Stomach (tissue), 9 donors: ENCODE data around the gene PSENEN. TPM values are rescaled to one million over a fixed set of nuclear protein-coding genes. Genes with fewer than 3 reads are reported as not detected.
A peak's percentile ranks its signal among the peaks of the same experiment; 100 is the strongest.

Experiments
- DNase-seq, 2 donors: peaks; one replicate each; pipeline versions ENCODE4 v3.0.0 to v3.0.0-alpha.2; 2013 to 2019
- H3K27ac ChIP-seq, 5 donors: fragments of 200-600 bp in 4 of 5; sonication (generic) in 4 of 5; one replicate each; pipeline ENCODE4 v1.5.1; 2013 to 2019; ENCODE audit warnings: mild to moderate bottlenecking in 1 of 5, moderate library complexity in 1 of 5
- H3K27me3 ChIP-seq, 3 donors: fragments of 200-600 bp; sonication (generic); one replicate each; pipeline ENCODE4 v1.5.1; 2017 to 2019; ENCODE audit warnings: mixed run types in 1 of 3
- H3K36me3 ChIP-seq, 4 donors: fragments of 200-600 bp; sonication (generic); 1 replicate in 3 of 4; 2 replicates in 1 of 4; pipeline ENCODE4 v1.5.1; 2016 to 2019
- H3K4me1 ChIP-seq, 4 donors: fragments of 200-600 bp; sonication (generic); one replicate each; pipeline ENCODE4 v1.5.1; 2016 to 2019
- H3K4me3 ChIP-seq, 4 donors: fragments of 200-600 bp; sonication (generic) in 3 of 4; one replicate each; pipeline ENCODE4 v1.5.1; 2016 to 2019; ENCODE audit warnings: mild to moderate bottlenecking in 1 of 4
- H3K9me3 ChIP-seq, 4 donors: fragments of 200-600 bp; sonication (generic); one replicate each; pipeline ENCODE4 v1.5.1; 2016 to 2019
- EP300 ChIP-seq: sonication (generic); formaldehyde crosslinking; IDR thresholded peaks from one replicate; pipeline ENCODE4 v1.6.1; 2017; ENCODE audit warnings: antibody characterized with exemption
- POLR2A ChIP-seq, 4 donors: fragments of 450-650 bp; IDR thresholded peaks; one replicate each; pipeline ENCODE4 v1.6.1; 2016; ENCODE audit warnings: antibody characterized with exemption in 4 of 4, control low read depth in 2 of 4, mild to moderate bottlenecking in 1 of 4, moderate library complexity in 1 of 4
- POLR2AphosphoS5 ChIP-seq, 3 donors: sonication (generic); formaldehyde crosslinking; IDR thresholded peaks; one replicate each; pipeline ENCODE4 v1.6.1; 2016; ENCODE audit warnings: antibody characterized with exemption in 3 of 3
- WGBS, 5 donors: extraction: QIAGEN DNeasy Blood & Tissue Kit in 3 of 5; methylation state at CpG; one replicate each; pipeline versions ENCODE4 v1.1.5 to v1.1.7; 2013 to 2018; 5-methylcytosine and 5-hydroxymethylcytosine counted together
- intact Hi-C: fragments of 100-400 bp; cut with DNase I; formaldehyde crosslinking; loops from one replicate; pipeline ENCODE4 v1.15.1; 2023; ENCODE audit warnings: low total_unique reads
- polyA plus RNA-seq, 3 donors: library from polyadenylated mRNA; stranded (reverse); fragments of 200-250 nt; gene quantifications; one replicate each; pipeline ENCODE4 v1.2.3, GENCODE V29; 2013
- total RNA-seq, 5 donors: library from RNA; depleted of rRNA; stranded (reverse); fragments of >200 nt; gene quantifications; one replicate each; pipeline versions ENCODE4 v1.1.0 to v1.2.3, GENCODE V29; 2014 to 2016
- TF ChIP-seq, protein P1 (sequence below), 7 experiments: fragments of 450-650 bp in 4 of 7; fragments of 200-600 bp in 3 of 7; sonication (generic) in 3 of 7; IDR thresholded peaks; one replicate each; pipeline ENCODE4 v1.5.1; 2016 to 2019; ENCODE audit warnings: antibody characterized with exemption in 7 of 7, control low read depth in 2 of 7, mild to moderate bottlenecking in 1 of 7
- donor health status: healthy with polysubstance abuse.
- donor health status: Bipolar disorder and iron deficiency.
- donor health status: healthy.

PSENEN gene
- total and polyA plus RNA-seq, 8 donors = 9.3 to 101 (median 50.4) TPM; not detected in 1

- TF ChIP-seq, protein P1, sequence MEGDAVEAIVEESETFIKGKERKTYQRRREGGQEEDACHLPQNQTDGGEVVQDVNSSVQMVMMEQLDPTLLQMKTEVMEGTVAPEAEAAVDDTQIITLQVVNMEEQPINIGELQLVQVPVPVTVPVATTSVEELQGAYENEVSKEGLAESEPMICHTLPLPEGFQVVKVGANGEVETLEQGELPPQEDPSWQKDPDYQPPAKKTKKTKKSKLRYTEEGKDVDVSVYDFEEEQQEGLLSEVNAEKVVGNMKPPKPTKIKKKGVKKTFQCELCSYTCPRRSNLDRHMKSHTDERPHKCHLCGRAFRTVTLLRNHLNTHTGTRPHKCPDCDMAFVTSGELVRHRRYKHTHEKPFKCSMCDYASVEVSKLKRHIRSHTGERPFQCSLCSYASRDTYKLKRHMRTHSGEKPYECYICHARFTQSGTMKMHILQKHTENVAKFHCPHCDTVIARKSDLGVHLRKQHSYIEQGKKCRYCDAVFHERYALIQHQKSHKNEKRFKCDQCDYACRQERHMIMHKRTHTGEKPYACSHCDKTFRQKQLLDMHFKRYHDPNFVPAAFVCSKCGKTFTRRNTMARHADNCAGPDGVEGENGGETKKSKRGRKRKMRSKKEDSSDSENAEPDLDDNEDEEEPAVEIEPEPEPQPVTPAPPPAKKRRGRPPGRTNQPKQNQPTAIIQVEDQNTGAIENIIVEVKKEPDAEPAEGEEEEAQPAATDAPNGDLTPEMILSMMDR (IDR thresholded peaks at IDR 0.05) = peak in 1 of 7 experiments; percentile 7
- TF ChIP-seq EP300 (no peak), POLR2AphosphoS5 (IDR thresholded peaks at IDR 0.05) (peak; percentile 77 to 88 (median 87))
- H3K27me3 ChIP-seq = peaks cover 0 to 16% (median 0%) of the 10 kb centered on the region in 3 donors
- H3K4me3 ChIP-seq = peak within 1 kb of the TSS; percentile 74 to 90 (median 86)
- DNase-seq = peak; percentile 98 to 99
- peaks cover 40 to 62% (median 49%) of the 10 kb centered on the region in 4 donors for H3K4me1 ChIP-seq
- H3K27ac ChIP-seq = peak within 1 kb of the TSS; percentile 81 to 99 (median 98)
- intact Hi-C loops = no loop called here
- WGBS, 5 donors = 0 to 1% (median 0%) methylated on average over 47 to 53 of the region's 53 CpGs
- H3K36me3 ChIP-seq = peaks cover 13 to 47% (median 37%) of the 10 kb centered on the region in 4 donors
- no peaks in the 10 kb centered on the region for H3K9me3 ChIP-seq
These were observed 12.5 kb downstream of the PSENEN start, which contains the start of gene PROSER3 for GRCh38 chr19:35757749-35758608. Gene PROSER3, plus strand, starts transcription at chr19:35758176. Its CDS starts 40 bp downstream, at chr19:35758216.

GRCh38 chr19:35759697-35760096 lies 14.2 kb downstream of the PSENEN start:
- 81 to 100% (median 94%) methylated on average over 1 to 2 of the region's 2 CpGs for WGBS, 5 donors
- H3K4me3 ChIP-seq = no peak overlapping the region
- DNase-seq = no peak
- no peaks in the 10 kb centered on the region for H3K9me3 ChIP-seq
- H3K27ac ChIP-seq = peak overlapping the region in 1 of 5 donors; percentile 99
- peaks cover 7 to 46% (median 38%) of the 10 kb centered on the region in 4 donors for H3K36me3 ChIP-seq
- H3K27me3 ChIP-seq = peaks cover 0 to 16% (median 0%) of the 10 kb centered on the region in 3 donors
- peaks cover 32 to 55% (median 44%) of the 10 kb centered on the region in 4 donors for H3K4me1 ChIP-seq
- TF ChIP-seq POLR2A (IDR thresholded peaks at IDR 0.05) = no peak
- no peak for TF ChIP-seq EP300
- TF ChIP-seq, protein P1 (IDR thresholded peaks at IDR 0.05) = no peak
- no peak for TF ChIP-seq POLR2AphosphoS5 (IDR thresholded peaks at IDR 0.05)
- intact Hi-C loops = no loop called here

DNA sequence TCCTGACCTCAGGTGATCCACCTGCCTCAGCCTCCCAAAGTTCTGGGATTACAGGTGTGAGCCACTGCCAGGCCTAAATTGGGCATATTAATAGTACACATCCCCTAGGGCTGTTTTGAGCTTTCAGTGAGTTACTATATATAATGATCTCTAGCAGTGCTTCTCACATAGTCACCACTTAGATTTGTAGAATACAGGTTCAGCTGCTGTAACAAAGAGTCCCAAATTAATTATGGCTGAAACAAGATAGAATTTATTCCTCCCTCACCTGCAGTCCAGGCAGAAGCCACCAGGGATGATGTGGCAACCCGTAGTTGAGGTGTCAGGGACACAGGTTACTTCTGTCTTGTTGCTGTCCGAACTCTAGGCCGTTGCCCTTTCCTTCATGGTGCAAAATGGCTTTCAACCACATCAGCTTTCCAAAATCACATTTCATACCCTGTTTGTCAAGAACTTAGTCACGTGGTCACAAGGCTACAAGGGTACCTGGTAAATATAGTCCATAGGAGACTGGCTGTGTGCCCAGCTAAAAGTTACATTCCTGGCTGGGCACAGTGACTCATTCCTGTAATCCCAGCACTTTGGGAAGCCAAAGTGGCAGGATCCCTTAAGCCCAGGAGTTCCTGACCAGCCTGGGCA lies 15.4 kb downstream of the PSENEN start:
- H3K27me3 ChIP-seq = peaks cover 0 to 11% (median 0%) of the 10 kb centered on the region in 3 donors
- 81 to 87% (median 85%) methylated on average over 4 of the region's 4 CpGs for WGBS, 5 donors
- H3K9me3 ChIP-seq = no peaks in the 10 kb centered on the region
- TF ChIP-seq POLR2A (IDR thresholded peaks at IDR 0.05) (no peak), EP300 (no peak), POLR2AphosphoS5 (IDR thresholded peaks at IDR 0.05) (no peak)
- TF ChIP-seq, protein P1 (IDR thresholded peaks at IDR 0.05) = no peak
- peaks cover 21 to 43% (median 35%) of the 10 kb centered on the region in 4 donors for H3K4me1 ChIP-seq
- H3K4me3 ChIP-seq = no peak overlapping the region
- intact Hi-C loops = no loop called here
- no peak overlapping the region for H3K27ac ChIP-seq
- no peak for DNase-seq
- peaks cover 17 to 57% (median 49%) of the 10 kb centered on the region in 4 donors for H3K36me3 ChIP-seq
